ENCODE data around the gene LRRC55. TPM values are rescaled to one million over a fixed set of nuclear protein-coding genes. Genes with fewer than 3 reads are reported as not detected.

The LRRC55 gene
- total RNA-seq, 2 donors from 2014 or later = 0.04 TPM; not detected in 1

DNA sequence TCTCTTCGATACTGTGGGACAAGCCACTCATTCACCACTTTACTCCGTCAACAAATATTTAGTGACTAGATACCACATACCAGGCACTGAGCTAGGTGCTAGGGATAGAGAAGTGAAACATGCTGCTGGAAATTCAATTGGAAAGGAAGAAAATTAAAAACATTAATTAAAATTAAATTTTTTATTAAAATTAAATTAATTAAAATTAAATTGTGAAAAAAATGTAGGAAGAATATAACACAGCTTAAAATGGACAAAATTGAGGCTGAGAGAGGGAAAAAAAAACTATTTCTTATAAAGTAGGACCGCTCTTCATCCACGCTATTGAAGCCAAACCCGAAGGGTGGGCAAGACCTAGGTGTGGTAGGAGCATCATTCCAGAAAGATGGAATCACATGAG is 23.6 kb upstream of the LRRC55 start:
- H3K27me3 ChIP-seq (ENCODE audit: control insufficient read depth, insufficient read depth, low read length, poor library complexity, severe bottlenecking) = no peaks in the 10 kb centered on the region
- Mint-ChIP-seq H3K27me3 (ENCODE audit: insufficient read depth) (peaks cover 7% of the 10 kb centered on the region), H3K27ac (no peak overlapping the region), H3K36me3 (ENCODE audit: low read depth) (no peaks in the 10 kb centered on the region), H3K4me1 (peaks cover 15% of the 10 kb centered on the region), H3K4me3 (no peak overlapping the region), H3K9me3 (no peaks in the 10 kb centered on the region)
- no peaks in the 10 kb centered on the region for H3K9me3 ChIP-seq (ENCODE audit: control insufficient read depth, low read length)
- TF ChIP-seq, protein P1, sequence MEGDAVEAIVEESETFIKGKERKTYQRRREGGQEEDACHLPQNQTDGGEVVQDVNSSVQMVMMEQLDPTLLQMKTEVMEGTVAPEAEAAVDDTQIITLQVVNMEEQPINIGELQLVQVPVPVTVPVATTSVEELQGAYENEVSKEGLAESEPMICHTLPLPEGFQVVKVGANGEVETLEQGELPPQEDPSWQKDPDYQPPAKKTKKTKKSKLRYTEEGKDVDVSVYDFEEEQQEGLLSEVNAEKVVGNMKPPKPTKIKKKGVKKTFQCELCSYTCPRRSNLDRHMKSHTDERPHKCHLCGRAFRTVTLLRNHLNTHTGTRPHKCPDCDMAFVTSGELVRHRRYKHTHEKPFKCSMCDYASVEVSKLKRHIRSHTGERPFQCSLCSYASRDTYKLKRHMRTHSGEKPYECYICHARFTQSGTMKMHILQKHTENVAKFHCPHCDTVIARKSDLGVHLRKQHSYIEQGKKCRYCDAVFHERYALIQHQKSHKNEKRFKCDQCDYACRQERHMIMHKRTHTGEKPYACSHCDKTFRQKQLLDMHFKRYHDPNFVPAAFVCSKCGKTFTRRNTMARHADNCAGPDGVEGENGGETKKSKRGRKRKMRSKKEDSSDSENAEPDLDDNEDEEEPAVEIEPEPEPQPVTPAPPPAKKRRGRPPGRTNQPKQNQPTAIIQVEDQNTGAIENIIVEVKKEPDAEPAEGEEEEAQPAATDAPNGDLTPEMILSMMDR (conservative IDR thresholded peaks at IDR 0.05) = no peak
- H3K4me1 ChIP-seq (ENCODE audit: control insufficient read depth, insufficient read depth, low read length) = no peaks in the 10 kb centered on the region
- no peak overlapping the region for H3K9ac ChIP-seq (ENCODE audit: extremely low read depth, low read length, poor library complexity, severe bottlenecking)
- H3K36me3 ChIP-seq (ENCODE audit: control insufficient read depth, insufficient read depth, low read length) = no peaks in the 10 kb centered on the region
- H3K4me3 ChIP-seq (ENCODE audit: low read length) = no peak overlapping the region
- no peak for DNase-seq
- no peak overlapping the region for H3K27ac ChIP-seq (ENCODE audit: low read depth, low read length)
- WGBS, 2 experiments (ENCODE audit: insufficient coverage in 1 of 2, insufficient read length in 1 of 2) = 81 to 86% methylated on average over 1 to 5 of the region's 5 CpGs

DNA sequence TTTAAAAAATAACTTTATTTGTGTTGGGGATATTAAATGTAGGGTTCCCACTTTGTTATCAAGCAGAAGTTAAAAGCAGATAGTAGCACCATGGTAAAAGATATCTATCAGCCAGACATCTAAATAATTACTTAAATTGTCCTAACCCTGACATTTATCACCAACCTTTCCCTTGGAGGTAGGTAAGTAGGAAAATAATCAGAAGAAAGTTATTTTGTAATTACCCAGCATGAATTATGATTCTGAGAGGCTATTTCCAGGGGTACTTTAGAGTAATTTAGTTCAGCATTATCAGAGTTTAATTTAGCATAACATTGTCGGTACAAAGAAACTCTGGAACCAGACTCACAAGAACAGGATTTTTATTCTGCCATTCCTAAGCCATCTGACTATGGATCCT is 23.2 kb upstream of the LRRC55 start:
- no peaks in the 10 kb centered on the region for H3K27me3 ChIP-seq (ENCODE audit: control insufficient read depth, insufficient read depth, low read length, poor library complexity, severe bottlenecking)
- no peaks in the 10 kb centered on the region for H3K4me1 ChIP-seq (ENCODE audit: control insufficient read depth, insufficient read depth, low read length)
- Mint-ChIP-seq H3K27ac (no peak overlapping the region), H3K9me3 (no peaks in the 10 kb centered on the region), H3K4me3 (no peak overlapping the region), H3K4me1 (peaks cover 15% of the 10 kb centered on the region), H3K27me3 (ENCODE audit: insufficient read depth) (peaks cover 8% of the 10 kb centered on the region), H3K36me3 (ENCODE audit: low read depth) (no peaks in the 10 kb centered on the region)
- 95 to 100% methylated on average over 1 of the region's 1 CpG for WGBS, 2 experiments (ENCODE audit: insufficient coverage in 1 of 2, insufficient read length in 1 of 2)
- no peak for DNase-seq
- no peaks in the 10 kb centered on the region for H3K36me3 ChIP-seq (ENCODE audit: control insufficient read depth, insufficient read depth, low read length)
- TF ChIP-seq, protein P1 (conservative IDR thresholded peaks at IDR 0.05) = no peak
- H3K27ac ChIP-seq (ENCODE audit: low read depth, low read length) = no peak overlapping the region
- H3K9ac ChIP-seq (ENCODE audit: extremely low read depth, low read length, poor library complexity, severe bottlenecking) = no peak overlapping the region
- H3K4me3 ChIP-seq (ENCODE audit: low read length) = no peak overlapping the region
- H3K9me3 ChIP-seq (ENCODE audit: control insufficient read depth, low read length) = no peaks in the 10 kb centered on the region

DNA sequence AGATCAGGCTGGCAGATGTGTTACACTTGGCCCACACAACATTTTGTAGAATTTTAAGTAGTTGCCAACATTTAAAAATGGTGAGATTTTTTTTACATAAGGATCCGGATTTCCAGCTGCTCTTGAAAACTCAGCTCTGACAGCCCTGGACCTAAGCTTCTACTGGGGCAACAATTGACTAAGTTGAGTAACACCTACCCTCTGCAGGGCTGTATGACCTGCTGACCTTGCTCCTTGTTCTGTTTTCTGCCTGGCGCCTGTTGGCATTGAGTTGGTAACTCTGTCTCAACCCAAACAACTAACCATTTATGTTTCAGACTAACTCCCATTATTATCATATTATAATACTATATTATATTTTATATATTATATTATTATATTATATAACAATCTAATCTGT is 21.1 kb upstream of the LRRC55 start:
- DNase-seq = no peak

More for the DNA sequence above, 21.1 kb upstream of the LRRC55 start:
- no peaks in the 10 kb centered on the region for H3K36me3 Mint-ChIP-seq (ENCODE audit: low read depth)
- Histone ChIP-seq H3K4me1 (ENCODE audit: control insufficient read depth, insufficient read depth, low read length) (no peaks in the 10 kb centered on the region), H3K27me3 (ENCODE audit: control insufficient read depth, insufficient read depth, low read length, poor library complexity, severe bottlenecking) (no peaks in the 10 kb centered on the region), H3K36me3 (ENCODE audit: control insufficient read depth, insufficient read depth, low read length) (no peaks in the 10 kb centered on the region), H3K9me3 (ENCODE audit: control insufficient read depth, low read length) (no peaks in the 10 kb centered on the region), H3K9ac (ENCODE audit: extremely low read depth, low read length, poor library complexity, severe bottlenecking) (no peak overlapping the region), H3K4me3 (ENCODE audit: low read length) (no peak overlapping the region), H3K27ac (ENCODE audit: low read depth, low read length) (no peak overlapping the region)
- no peak overlapping the region for H3K4me3 Mint-ChIP-seq
- no peaks in the 10 kb centered on the region for H3K9me3 Mint-ChIP-seq
- H3K27me3 Mint-ChIP-seq (ENCODE audit: insufficient read depth) = peaks cover 19% of the 10 kb centered on the region
- TF ChIP-seq, protein P1 (conservative IDR thresholded peaks at IDR 0.05) = no peak
- 86% methylated on average over 2 of the region's 2 CpGs; no CpG with 5 or more reads in 1 of the 2 experiments for WGBS, 2 experiments (ENCODE audit: insufficient coverage in 1 of 2, insufficient read length in 1 of 2)
- peaks cover 9% of the 10 kb centered on the region for H3K4me1 Mint-ChIP-seq
- no peak overlapping the region for H3K27ac Mint-ChIP-seq
